Right lobe of liver (tissue), 6 donors: ENCODE measurements around the gene NBAS. TPM values are rescaled to one million over a fixed set of nuclear protein-coding genes. Genes with fewer than 3 reads are reported as not detected.

Experiments
- ATAC-seq, 4 donors: fragments of 200-7000 bp; cut with Tn5 transposase; one replicate each; pipeline ENCODE4 v1.9.1; 2020; ENCODE audit warnings: mild to moderate bottlenecking in 4 of 4, moderate library complexity in 4 of 4
- DNase-seq, 3 donors: peaks; one replicate each; pipeline ENCODE4 v3.0.0-alpha.2; 2020
- H3K27ac ChIP-seq, 3 donors: fragments of 200-600 bp; one replicate each; pipeline ENCODE4 v1.8.0; 2022
- H3K27me3 ChIP-seq, 2 donors: fragments of 200-600 bp; one replicate each; pipeline ENCODE4 v1.8.0; 2022
- H3K36me3 ChIP-seq, 4 donors: fragments of 200-600 bp; sonication (generic) in 1 of 4; one replicate each; pipeline versions ENCODE4 v1.5.1 to v1.8.0; 2017 to 2022; ENCODE audit warnings: control low read depth in 1 of 4
- H3K4me1 ChIP-seq, 4 donors: fragments of 200-600 bp; sonication (generic) in 1 of 4; one replicate each; pipeline versions ENCODE4 v1.5.1 to v1.8.0; 2017 to 2022; ENCODE audit warnings: control low read depth in 1 of 4
- H3K4me3 ChIP-seq, 3 donors: fragments of 200-600 bp; one replicate each; pipeline ENCODE4 v1.8.0; 2022
- H3K9me3 ChIP-seq, 4 donors: fragments of 200-600 bp; sonication (generic) in 1 of 4; one replicate each; pipeline versions ENCODE4 v1.5.1 to v1.8.0; 2017 to 2022; ENCODE audit warnings: control low read depth in 1 of 4
- CTCF ChIP-seq, 4 donors: fragments of 200-600 bp in 3 of 4; fragments of 450-650 bp in 1 of 4; IDR thresholded peaks; one replicate each; pipeline versions ENCODE4 v1.5.1 to v1.8.0; 2016 to 2022; ENCODE audit warnings: antibody characterized with exemption in 4 of 4, mild to moderate bottlenecking in 2 of 4
- POLR2A ChIP-seq: fragments of 450-650 bp; IDR thresholded peaks from one replicate; pipeline ENCODE4 v1.6.1; 2017; ENCODE audit warnings: antibody characterized with exemption, mild to moderate bottlenecking
- whole genome bisulfite sequencing: methylation state at CpG from one replicate; pipeline ENCODE4 v1.1.6; 2018; ENCODE audit warnings: low coverage, low lambda C conversion rate; ENCODE audit not compliant: insufficient coverage; ENCODE audit errors: missing lambda C conversion rate; 5-methylcytosine and 5-hydroxymethylcytosine counted together
- intact Hi-C, 2 donors: fragments of 100-400 bp; cut with DNase I; formaldehyde crosslinking; loops; one replicate each; pipeline versions ENCODE4 v1.11.2 to v1.14.1; 2022
- total RNA-seq, 6 experiments: library from RNA; depleted of rRNA in 2 of 6; stranded (reverse); fragments of >200 nt in 2 of 6; fragmentation: NEBNext Ultra II Directional in 3 of 6; extraction: Animal tissue kit (Norgen Biotek cat#: 25700) in 3 of 6; gene quantifications; one replicate each; pipeline versions ENCODE4 v1.1.0 to v1.2.4, GENCODE V29; 2016 to 2023
- donor health status: DM: no; HTN: yes; CAD: no.
- donor health status: DM: no; HTN: no; CAD: no.
- donor health status: DM: no; HTN: no; CAD: no.
- donor health status: DM: no; HTN: yes; CAD: no.
- donor health status: DM: no; HTN: yes; CAD: no.

The NBAS gene
- total RNA-seq, 6 experiments from 2014 or later, result 16.1 to 21.8 (median 18.5) TPM

DNA sequence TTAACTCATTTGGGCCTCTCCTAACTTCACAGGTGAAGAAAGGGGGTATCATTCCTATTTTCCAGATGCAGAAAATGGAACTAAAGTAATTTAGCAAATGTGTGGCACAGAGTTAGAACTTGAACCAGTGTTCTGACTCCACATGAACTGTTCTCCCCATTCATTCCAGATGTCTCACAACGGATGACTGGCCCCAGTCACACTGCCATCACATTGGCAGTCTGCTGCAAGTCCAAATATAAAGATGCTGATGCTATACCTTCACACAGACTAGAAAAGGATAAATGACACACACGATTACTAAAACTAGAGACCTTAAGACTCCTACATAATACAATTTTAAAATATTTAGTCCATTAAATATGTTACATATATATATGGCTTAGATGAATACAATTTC lies 195.7 kb downstream of the NBAS start:
- Histone ChIP-seq H3K4me1 (no peaks in the 10 kb centered on the region), H3K27ac (no peak overlapping the region), H3K36me3 (no peaks in the 10 kb centered on the region), H3K9me3 (no peaks in the 10 kb centered on the region), H3K27me3 (no peaks in the 10 kb centered on the region), H3K4me3 (no peak overlapping the region)
- no peak for ATAC-seq
- intact Hi-C loops, result no loop called here
- no peak for DNase-seq
- WGBS, result 75% methylated on average over 1 of the region's 2 CpGs
- TF ChIP-seq POLR2A (no peak), CTCF (IDR thresholded peaks at IDR 0.05) (no peak)

GRCh38 chr2:15364561-15364960 lies 196.6 kb downstream of the NBAS start:
- Histone ChIP-seq H3K36me3 (no peaks in the 10 kb centered on the region), H3K4me1 (peaks cover 0 to 6% (median 0%) of the 10 kb centered on the region in 4 donors), H3K27me3 (no peaks in the 10 kb centered on the region), H3K4me3 (no peak overlapping the region), H3K9me3 (no peaks in the 10 kb centered on the region), H3K27ac (no peak overlapping the region)
- no peak for DNase-seq
- TF ChIP-seq POLR2A (no peak), CTCF (IDR thresholded peaks at IDR 0.05) (no peak)
- no peak for ATAC-seq
- 83% methylated on average over 2 of the region's 2 CpGs for WGBS
- intact Hi-C loops, result no loop called here

- 100% methylated on average over 2 of the region's 3 CpGs for WGBS
- no peak for TF ChIP-seq CTCF (IDR thresholded peaks at IDR 0.05)
- TF ChIP-seq POLR2A, result no peak
- no peak overlapping the region for H3K27ac ChIP-seq
- intact Hi-C loops, result no loop called here
- H3K4me3 ChIP-seq, result no peak overlapping the region
- H3K27me3 ChIP-seq, result no peaks in the 10 kb centered on the region
- no peak for DNase-seq
- H3K36me3 ChIP-seq, result no peaks in the 10 kb centered on the region
- no peaks in the 10 kb centered on the region for H3K9me3 ChIP-seq
- H3K4me1 ChIP-seq, result peaks cover 0 to 6% (median 0%) of the 10 kb centered on the region in 4 donors
- no peak for ATAC-seq
These were observed 197.4 kb downstream of the NBAS start for GRCh38 chr2:15363734-15364133.

DNA sequence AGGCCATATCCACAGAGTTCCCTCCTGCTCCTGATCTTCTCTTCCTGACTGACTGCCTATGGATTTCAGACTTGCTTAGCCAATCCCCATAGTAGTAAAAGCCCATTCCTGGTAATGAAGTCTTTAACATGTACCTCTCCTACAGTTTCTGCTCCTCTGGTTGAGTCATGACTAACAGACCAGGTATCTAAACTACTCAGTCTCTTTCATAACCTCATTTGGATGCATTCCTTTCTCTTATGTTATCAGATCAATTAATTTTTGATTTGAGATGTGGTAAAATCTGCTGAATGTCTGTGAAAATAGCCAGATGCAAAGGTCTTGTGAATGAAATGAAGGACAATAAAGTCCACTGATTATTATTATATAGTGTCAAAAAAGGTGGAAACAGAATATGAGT lies 198.0 kb downstream of the NBAS start:
- Histone ChIP-seq H3K4me3 (no peak overlapping the region), H3K4me1 (peaks cover 0 to 6% (median 0%) of the 10 kb centered on the region in 4 donors), H3K9me3 (no peaks in the 10 kb centered on the region), H3K27me3 (no peaks in the 10 kb centered on the region), H3K36me3 (no peaks in the 10 kb centered on the region), H3K27ac (no peak overlapping the region)
- intact Hi-C loops, result no loop called here
- DNase-seq (no peak), ATAC-seq (peak in 1 of 4 donors; percentile 22)
- no peak for TF ChIP-seq CTCF (IDR thresholded peaks at IDR 0.05)
- TF ChIP-seq POLR2A, result no peak
